Brain pericyte (primary cell): ENCODE results near the gene RPH3AL.
"Not testable (repeated sequence)": the region's sequence is repeated elsewhere in the genome, so short reads cannot be mapped to it uniquely, and the experiment has no call there.

ENCODE experiments used
- DNase-seq: peaks from one replicate; pipeline ENCODE4 v3.0.0-alpha.2; 2012; ENCODE audit warnings: low read depth, low spot score

RPH3AL gene

GRCh38 chr17:260944-261343 lies 91.7 kb downstream of the RPH3AL start:
- DNase-seq = no peak

- no peak for DNase-seq
Observed at GRCh38 chr17:260031-260791, 92.4 kb downstream of the RPH3AL start.

- DNase-seq = no peak
Observed at GRCh38 chr17:259341-259976, 93.1 kb downstream of the RPH3AL start.

GRCh38 chr17:258906-259305 lies 93.7 kb downstream of the RPH3AL start:
- no peak for DNase-seq

GRCh38 chr17:258045-258734 lies 94.4 kb downstream of the RPH3AL start:
- no peak for DNase-seq

- DNase-seq = no peak
Observed at GRCh38 chr17:253091-253846, 99.3 kb downstream of the RPH3AL start.

GRCh38 chr17:252456-252855 lies 100.2 kb downstream of the RPH3AL start:
- DNase-seq = no peak

GRCh38 chr17:251531-251930 lies 101.1 kb downstream of the RPH3AL start:
- no peak for DNase-seq

GRCh38 chr17:250487-251300 lies 101.9 kb downstream of the RPH3AL start:
- no peak for DNase-seq

- no peak for DNase-seq
Observed at GRCh38 chr17:249236-249993, 103.2 kb downstream of the RPH3AL start.

GRCh38 chr17:248337-249235 lies 104.0 kb downstream of the RPH3AL start:
- no peak for DNase-seq

- DNase-seq = no peak
Observed at GRCh38 chr17:247767-248166, 104.8 kb downstream of the RPH3AL start.

GRCh38 chr17:246851-247421 lies 105.7 kb downstream of the RPH3AL start:
- DNase-seq = no peak

- no peak for DNase-seq
Observed at GRCh38 chr17:246226-246625, 106.4 kb downstream of the RPH3AL start.

GRCh38 chr17:245611-246010 lies 107.0 kb downstream of the RPH3AL start:
- no peak for DNase-seq

- DNase-seq = no peak
Observed at GRCh38 chr17:245020-245419, 107.6 kb downstream of the RPH3AL start.

GRCh38 chr17:243924-244323 lies 108.7 kb downstream of the RPH3AL start:
- DNase-seq = not testable (repeated sequence)

- no peak for DNase-seq
Observed at GRCh38 chr17:238964-239259, 113.7 kb downstream of the RPH3AL start.
